H1 (cell line): Measurements from ENCODE around the gene ATG7. TPM values are rescaled to one million over a fixed set of nuclear protein-coding genes. Genes with fewer than 3 reads are reported as not detected.

Experiments used
- CTCF ChIA-PET: fragments of 300-600 bp; sonication (Branson Sonifier 250); formaldehyde crosslinking; loops from one replicate; lab custom pipeline; 2021; ENCODE audit not compliant: partially characterized antibody; lab: Charles Lee
- POLR2A ChIA-PET: fragments of 300-600 bp; sonication (Branson Sonifier 250); formaldehyde crosslinking; loops from one replicate; lab custom pipeline; 2021; ENCODE audit warnings: inconsistent platforms; ENCODE audit not compliant: partially characterized antibody; lab: Charles Lee
- DNase-seq, 2 experiments: peaks; one replicate each; pipeline versions ENCODE4 v3.0.0 to v3.0.0-alpha.2; 2010 to 2022; ENCODE audit warnings: low spot score in 2 of 2, low read depth in 1 of 2, mixed read lengths in 1 of 2
- FAIRE-seq: peaks from 2 replicates; lab custom pipeline; 2011; peaks lifted over from hg19 to GRCh38; lab: Jason Lieb, UNC
- H2AFZ ChIP-seq: 2 replicates; pipeline ENCODE4 v1.8.1; 2012; ENCODE audit warnings: low read length, inconsistent platforms
- H2AK5ac ChIP-seq: 2 replicates; pipeline ENCODE4 v1.6.1; 2013; ENCODE audit warnings: low read depth, low read length
- H2BK120ac ChIP-seq: replicated peaks from 2 replicates; pipeline ENCODE3; 2013; ENCODE audit warnings: low read depth, low read length, inconsistent platforms
- H2BK12ac ChIP-seq: 2 replicates; pipeline ENCODE4 v1.6.1; 2013; ENCODE audit warnings: low read depth, low read length
- H2BK15ac ChIP-seq: 2 replicates; pipeline ENCODE4 v1.6.1; 2013; ENCODE audit warnings: low read length
- H2BK20ac ChIP-seq: 2 replicates; pipeline ENCODE4 v1.6.1; 2013; ENCODE audit warnings: low read length
- H2BK5ac ChIP-seq: 2 replicates; pipeline ENCODE4 v1.6.1; 2013; ENCODE audit warnings: low read depth, low read length
- H3K14ac ChIP-seq: 2 replicates; pipeline ENCODE4 v1.6.1; 2013; ENCODE audit warnings: inconsistent platforms; ENCODE audit not compliant: insufficient read length
- H3K18ac ChIP-seq: 2 replicates; pipeline ENCODE4 v1.6.1; 2013; ENCODE audit warnings: low read length; ENCODE audit errors: extremely low read depth
- H3K23ac ChIP-seq: 2 replicates; pipeline ENCODE4 v1.6.1; 2013; ENCODE audit warnings: inconsistent platforms; ENCODE audit not compliant: insufficient read length
- H3K23me2 ChIP-seq: 2 replicates; pipeline ENCODE4 v1.6.1; 2013; ENCODE audit warnings: low read depth, low read length
- H3K27ac ChIP-seq: 2 replicates; pipeline ENCODE4 v1.6.1; 2011; ENCODE audit warnings: low read depth, low read length, inconsistent platforms
- H3K27me3 ChIP-seq, 4 experiments: replicated peaks in 1 of 4; 1 replicate in 1 of 4; 2 replicates in 3 of 4; pipeline versions ENCODE4 v1.6.1 to v1.8.1; 2011 to 2013; ENCODE audit warnings: low read length in 3 of 4, mild to moderate bottlenecking in 3 of 4, inconsistent platforms in 2 of 4, mixed read lengths in 2 of 4, moderate library complexity in 1 of 4; ENCODE audit not compliant: control insufficient read depth in 3 of 4, insufficient read depth in 3 of 4; ENCODE audit errors: extremely low read depth in 1 of 4
- H3K36me3 ChIP-seq, 4 experiments: 2 replicates each; pipeline versions ENCODE4 v1.6.1 to v1.8.1; 2011 to 2013; ENCODE audit warnings: mild to moderate bottlenecking in 4 of 4, low read length in 3 of 4, moderate library complexity in 2 of 4, control low read depth in 1 of 4, inconsistent platforms in 1 of 4; ENCODE audit not compliant: insufficient read depth in 4 of 4, control insufficient read depth in 2 of 4
- H3K4ac ChIP-seq: replicated peaks from 2 replicates; pipeline ENCODE3; 2013; ENCODE audit warnings: low read length, low read depth, mixed read lengths, inconsistent platforms; ENCODE audit not compliant: insufficient read length
- H3K4me1 ChIP-seq, 4 experiments: replicated peaks in 1 of 4; 1 replicate in 1 of 4; 2 replicates in 3 of 4; pipeline versions ENCODE4 v1.6.1 to v1.8.1; 2011 to 2013; ENCODE audit warnings: low read length in 3 of 4, inconsistent platforms in 2 of 4, mixed read lengths in 1 of 4; ENCODE audit not compliant: insufficient read depth in 4 of 4, control insufficient read depth in 3 of 4
- H3K4me2 ChIP-seq, 2 experiments: 2 replicates each; pipeline versions ENCODE4 v1.6.1 to v1.8.1; 2011 to 2013; ENCODE audit warnings: low read depth in 2 of 2, low read length in 2 of 2, control low read depth in 1 of 2, inconsistent platforms in 1 of 2, mild to moderate bottlenecking in 1 of 2; ENCODE audit not compliant: insufficient read depth in 1 of 2
- H3K4me3 ChIP-seq, 4 experiments: fragments of 200-600, 300-600 bp in 1 of 4; sonication (generic), shearing (Covaris generic), sonication (Bioruptor Twin) in 1 of 4; 2 replicates each; pipeline versions ENCODE4 v1.5.1 to v1.8.1; 2011 to 2016; ENCODE audit warnings: low read length in 4 of 4, low read depth in 3 of 4, control low read depth in 2 of 4, inconsistent platforms in 2 of 4, mild to moderate bottlenecking in 2 of 4, mixed read lengths in 1 of 4, moderate library complexity in 1 of 4; ENCODE audit not compliant: insufficient read depth in 2 of 4; ENCODE audit errors: extremely low read depth in 1 of 4
- H3K56ac ChIP-seq: replicated peaks from 2 replicates; pipeline ENCODE3; 2013; ENCODE audit warnings: low read depth, mild to moderate bottlenecking, mixed read lengths, low read length, inconsistent platforms; ENCODE audit not compliant: insufficient read length
- H3K79me1 ChIP-seq: 2 replicates; pipeline ENCODE4 v1.6.1; 2013; ENCODE audit warnings: low read depth, low read length, control low read depth
- H3K79me2 ChIP-seq, 2 experiments: 2 replicates each; pipeline versions ENCODE4 v1.6.1 to v1.8.1; 2012 to 2013; ENCODE audit warnings: low read length in 2 of 2, mild to moderate bottlenecking in 2 of 2, inconsistent platforms in 1 of 2; ENCODE audit not compliant: insufficient read depth in 2 of 2, control insufficient read depth in 1 of 2
- H3K9ac ChIP-seq, 4 experiments: replicated peaks in 1 of 4; 1 replicate in 1 of 4; 2 replicates in 3 of 4; pipeline versions ENCODE4 v1.6.1 to v1.8.1; 2011 to 2013; ENCODE audit warnings: low read depth in 3 of 4, low read length in 3 of 4, control low read depth in 2 of 4, mild to moderate bottlenecking in 2 of 4, moderate library complexity in 2 of 4, inconsistent platforms in 1 of 4; ENCODE audit errors: extremely low read depth in 1 of 4
- H3K9me3 ChIP-seq, 2 experiments: 2 replicates each; pipeline versions ENCODE4 v1.6.1 to v1.8.1; 2012 to 2013; ENCODE audit warnings: mild to moderate bottlenecking in 2 of 2, moderate library complexity in 2 of 2, control low read depth in 1 of 2, inconsistent platforms in 1 of 2, low read depth in 1 of 2, low read length in 1 of 2, mixed read lengths in 1 of 2; ENCODE audit not compliant: insufficient read depth in 2 of 2
- H4K20me1 ChIP-seq, 2 experiments: replicated peaks in 1 of 2; 2 replicates each; pipeline versions ENCODE3 to v1.8.1; 2011 to 2013; ENCODE audit warnings: inconsistent platforms in 2 of 2, low read length in 2 of 2, mild to moderate bottlenecking in 1 of 2; ENCODE audit not compliant: insufficient read depth in 2 of 2, control insufficient read depth in 1 of 2
- H4K5ac ChIP-seq: 2 replicates; pipeline ENCODE4 v1.6.1; 2013; ENCODE audit warnings: low read length, low read depth, mixed read lengths, inconsistent platforms; ENCODE audit not compliant: insufficient read length
- H4K8ac ChIP-seq: 2 replicates; pipeline ENCODE4 v1.8.0; 2013; ENCODE audit warnings: mild to moderate bottlenecking, moderate library complexity, low read length, inconsistent platforms; ENCODE audit not compliant: insufficient read depth; ENCODE audit errors: extremely low read depth
- H4K91ac ChIP-seq: replicated peaks from 2 replicates; pipeline ENCODE3; 2013; ENCODE audit warnings: low read length, mixed read lengths, inconsistent platforms; ENCODE audit not compliant: insufficient read length
- BCL11A ChIP-seq, 2 experiments: IDR thresholded peaks; one replicate each; pipeline ENCODE4 v1.6.1; 2011; ENCODE audit warnings: low read depth in 2 of 2, low read length in 2 of 2, mild to moderate bottlenecking in 2 of 2
- BRCA1 ChIP-seq: IDR thresholded peaks from 2 replicates; pipeline ENCODE4 v1.6.1; 2012; ENCODE audit warnings: low read depth, low read length, improper control_type of control experiment
- EZH2 ChIP-seq: fragments of 200-600 bp; sonication (generic); IDR thresholded peaks from 2 replicates; pipeline ENCODE4 v1.7.1; 2012; ENCODE audit warnings: low read depth, mild to moderate bottlenecking, moderate library complexity, low read length, inconsistent platforms; ENCODE audit not compliant: severe bottlenecking
- RNF2 ChIP-seq: fragments of 200-900, 300-1000 bp; sonication (generic); IDR thresholded peaks from 2 replicates; pipeline ENCODE4 v1.7.1; 2016; ENCODE audit warnings: borderline replicate concordance, low read depth, mild to moderate bottlenecking, antibody characterized with exemption, low read length; ENCODE audit not compliant: poor library complexity, severe bottlenecking; ENCODE audit errors: missing control alignments
- SAP30 ChIP-seq: fragments of 300-600 bp; sonication (generic); IDR thresholded peaks from 2 replicates; pipeline ENCODE4 v1.7.1; 2012; ENCODE audit warnings: low read length, moderate library complexity, mild to moderate bottlenecking, inconsistent platforms; ENCODE audit not compliant: insufficient read depth, insufficient replicate concordance
- TAF1 ChIP-seq: IDR thresholded peaks from 2 replicates; pipeline ENCODE4 v1.6.1; 2011; ENCODE audit warnings: mild to moderate bottlenecking, low read depth, low read length
- WGBS, 2 experiments: shearing (Covaris generic) in 1 of 2; methylation state at CpG; one replicate each; pipeline versions ENCODE4 v1.1.6 to v1.1.7; 2013 to 2015; ENCODE audit warnings: low lambda C conversion rate in 2 of 2, mixed read lengths in 2 of 2, inconsistent platforms in 1 of 2, low coverage in 1 of 2, missing lambda C conversion rate in 1 of 2; ENCODE audit not compliant: insufficient replicate concordance in 2 of 2, insufficient coverage in 1 of 2, insufficient read length in 1 of 2; ENCODE audit errors: extremely low coverage in 1 of 2, missing lambda C conversion rate in 1 of 2; 5-methylcytosine and 5-hydroxymethylcytosine counted together
- polyA plus RNA-seq, 7 experiments: library from polyadenylated mRNA; depleted of rRNA in 3 of 7; stranded (reverse) in 5 of 7; unstranded in 2 of 7; fragments of >200 nt in 5 of 7; fragments of 200-250 nt in 2 of 7; gene quantifications; 1 replicate in 5 of 7; 2 replicates in 1 of 7; 4 replicates in 1 of 7; pipeline versions ENCODE4 v1.2.1 to v1.2.3, GENCODE V29; 2011 to 2013; ENCODE audit warnings: missing spikeins in 2 of 7, mixed read lengths in 2 of 7
- total RNA-seq: library from RNA; stranded (reverse); fragmentation: NEBNext Ultra II Directional; extraction: Animal tissue kit (Norgen Biotek cat#: 25700); gene quantifications from 2 replicates; pipeline ENCODE4 v1.2.1, GENCODE V29; 2021
- TF ChIP-seq, protein P1 (sequence below): IDR thresholded peaks from 2 replicates; pipeline ENCODE4 v1.6.1; 2012; ENCODE audit warnings: inconsistent platforms

Gene ATG7
- total and polyA plus RNA-seq, 2 of the 8 experiments (the other 6 are each of a cell fraction or from before 2014, with no cell fraction given) = 15.0 to 19.1 TPM

GRCh38 chr3:11275926-11276325 lies 3.7 kb downstream of the ATG7 start:
- Histone ChIP-seq H2AK5ac (no peak overlapping the region), H4K8ac (no peak overlapping the region), H2BK120ac (no peak overlapping the region), H3K23ac (no peak overlapping the region), H3K9me3 (no peaks in the 10 kb centered on the region), H4K5ac (no peak overlapping the region), H3K18ac (no peak overlapping the region), H3K79me1 (peaks cover 9% of the 10 kb centered on the region), H3K4ac (no peak overlapping the region), H3K4me3 (no peak overlapping the region), H3K27ac (no peak overlapping the region), H4K20me1 (no peaks in the 10 kb centered on the region)
- no peak for DNase-seq
- CTCF ChIA-PET = interaction anchor here (0.8 kb wide), 1 partner anchor 11 kb away, joined by 3 read pairs; no protein-coding TSS in a partner anchor
- WGBS, 2 experiments = 43% methylated on average over 2 of the region's 2 CpGs; no CpG with 5 or more reads in 1 of the 2 experiments
- TF ChIP-seq BCL11A (IDR thresholded peaks at IDR 0.05; ENCODE audit: low read depth in 2 of 2, low read length in 2 of 2) = no peak
- no peak for TF ChIP-seq TAF1
- TF ChIP-seq EZH2 = no peak
- TF ChIP-seq, protein P1, sequence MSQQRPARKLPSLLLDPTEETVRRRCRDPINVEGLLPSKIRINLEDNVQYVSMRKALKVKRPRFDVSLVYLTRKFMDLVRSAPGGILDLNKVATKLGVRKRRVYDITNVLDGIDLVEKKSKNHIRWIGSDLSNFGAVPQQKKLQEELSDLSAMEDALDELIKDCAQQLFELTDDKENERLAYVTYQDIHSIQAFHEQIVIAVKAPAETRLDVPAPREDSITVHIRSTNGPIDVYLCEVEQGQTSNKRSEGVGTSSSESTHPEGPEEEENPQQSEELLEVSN = no peak
- no peak for TF ChIP-seq RNF2
- no peak for TF ChIP-seq BRCA1
- no peak for TF ChIP-seq SAP30
- TF ChIP-seq, all 59 proteins: peak for 0
- no peak for FAIRE-seq
- no peaks in the 10 kb centered on the region for H3K27me3 ChIP-seq
- peaks cover 3 to 17% of the 10 kb centered on the region in 2 experiments for H3K79me2 ChIP-seq
- no peak overlapping the region for H4K91ac ChIP-seq
- no peak overlapping the region for H2AFZ ChIP-seq
- H2BK12ac ChIP-seq = no peak overlapping the region
- H3K4me2 ChIP-seq = no peak overlapping the region
- peaks cover 0 to 9% (median 5%) of the 10 kb centered on the region in 4 experiments; a peak in 4 of 7 replicates for H3K4me1 ChIP-seq
- no peak overlapping the region; a peak in 1 of 7 replicates for H3K9ac ChIP-seq
- POLR2A ChIA-PET = interaction anchor here (1.0 to 1.5 kb wide), 3 partner anchors 14 to 39 kb away, joined by 3 to 4 read pairs (median 3); no protein-coding TSS in a partner anchor
- H3K23me2 ChIP-seq = peaks cover 3% of the 10 kb centered on the region; the same call in 1 of the 2 replicates
- no peak overlapping the region for H2BK15ac ChIP-seq
- H2BK20ac ChIP-seq = no peak overlapping the region
- H3K36me3 ChIP-seq = no peaks in the 10 kb centered on the region; a peak in 2 of 8 replicates
- H3K56ac ChIP-seq = no peak overlapping the region
- no peak overlapping the region for H3K14ac ChIP-seq
- H2BK5ac ChIP-seq = no peak overlapping the region
